ENCODE data around the gene NOXO1.

GRCh38 chr16:1938910-1939309 is 42.4 kb downstream of the NOXO1 start:
- TF ChIP-seq CTCF (IDR thresholded peaks at IDR 0.05; ENCODE audit: borderline replicate concordance, extremely low read depth, low read length, poor library complexity, severe bottlenecking) (no peak), EZH2 (IDR thresholded peaks at IDR 0.05; ENCODE audit: borderline replicate concordance, low read depth, low read length, severe bottlenecking) (no peak)

Data from DND-41 (cell line).